Activated T-cell treated with anti-CD3 and anti-CD28 coated beads, Interleukin-2, amount 50 U/mL, for 4 hours (primary cell): ENCODE measurements around the gene GNPTAB. TPM values are rescaled to one million over a fixed set of nuclear protein-coding genes. Genes with fewer than 3 reads are reported as not detected.
"Not testable (repeated sequence)": the region's sequence is repeated elsewhere in the genome, so short reads cannot be mapped to it uniquely, and the experiment has no call there.

Experiments
- ATAC-seq, 2 donors: fragments of 200-7000 bp; cut with Tn5 transposase; one replicate each; pipeline ENCODE4 v1.10.0; 2021
- DNase-seq: peaks from one replicate; pipeline ENCODE4 v3.0.0-alpha.2; 2020
- H3K27me3 Mint-ChIP-seq: one replicate; pipeline ENCODE4 v1.8.0; 2021; ENCODE audit warnings: low read depth, mixed read lengths
- H3K36me3 Mint-ChIP-seq: one replicate; pipeline ENCODE4 v1.8.0; 2022; ENCODE audit warnings: mixed read lengths; ENCODE audit not compliant: insufficient read depth
- H3K4me1 Mint-ChIP-seq: one replicate; pipeline ENCODE4 v1.8.0; 2021; ENCODE audit warnings: low read depth, mixed read lengths
- H3K4me3 Mint-ChIP-seq: one replicate; pipeline ENCODE4 v1.8.0; 2021; ENCODE audit warnings: mild to moderate bottlenecking, moderate library complexity, mixed read lengths
- H3K9me3 Mint-ChIP-seq: one replicate; pipeline ENCODE4 v1.8.0; 2021; ENCODE audit warnings: mixed read lengths
- total RNA-seq, 3 donors: library from RNA; stranded (reverse); gene quantifications; one replicate each; pipeline ENCODE4 v1.2.1, GENCODE V29; 2021

The GNPTAB gene
- total RNA-seq, 3 donors from 2014 or later = 25.3 to 31.9 (median 29.6) TPM

DNA sequence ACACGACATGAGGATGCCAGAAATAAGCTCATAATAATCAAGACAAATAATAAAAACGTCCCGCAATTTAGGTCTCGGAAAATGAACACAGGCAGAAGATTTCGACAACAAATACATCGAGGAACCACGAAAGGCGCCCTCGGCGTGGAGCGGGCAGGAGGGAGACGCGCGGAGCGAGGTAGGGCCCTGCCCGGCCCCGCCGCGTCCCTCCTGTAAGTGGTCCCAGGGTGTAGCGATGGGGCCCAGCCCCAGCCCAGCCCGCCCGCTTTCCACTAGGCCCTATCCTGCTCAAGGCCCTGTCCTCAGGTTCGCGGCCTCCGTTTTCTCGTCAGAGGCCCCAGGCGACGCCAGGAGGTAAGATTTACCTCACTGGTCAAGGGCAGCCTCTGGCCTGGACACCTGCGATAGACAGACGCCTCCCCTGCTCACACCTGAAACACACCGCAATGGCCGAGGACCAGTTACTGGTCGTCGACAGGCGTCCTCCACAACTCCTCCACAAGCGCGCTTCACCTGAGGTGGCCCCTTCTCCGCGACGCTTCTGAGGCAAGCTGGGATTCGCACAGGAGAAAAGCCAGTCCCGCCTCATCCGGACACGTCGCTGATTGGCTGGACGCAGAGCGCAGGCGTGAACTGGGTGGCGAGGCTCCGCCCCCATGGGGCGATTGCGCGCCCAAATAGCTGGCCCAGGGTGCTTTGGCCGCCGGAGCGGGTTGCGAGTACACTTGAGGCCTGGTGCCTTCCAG, 91.7 kb downstream of the GNPTAB start, which contains the start of gene SYCP3:
Gene SYCP3, minus strand, starts transcription at position 543 of the 746 bp plus-strand sequence. CDS start 1,527 bp downstream, outside the sequence.
- H3K27me3 Mint-ChIP-seq = no peaks in the 10 kb centered on the region
- DNase-seq (no peak), ATAC-seq (no peak)
- no peak within 1 kb of the TSS for H3K4me3 Mint-ChIP-seq
- H3K36me3 Mint-ChIP-seq = peaks cover 9% of the 10 kb centered on the region
- H3K9me3 Mint-ChIP-seq = no peaks in the 10 kb centered on the region
- H3K4me1 Mint-ChIP-seq = peaks cover 10% of the 10 kb centered on the region

DNA sequence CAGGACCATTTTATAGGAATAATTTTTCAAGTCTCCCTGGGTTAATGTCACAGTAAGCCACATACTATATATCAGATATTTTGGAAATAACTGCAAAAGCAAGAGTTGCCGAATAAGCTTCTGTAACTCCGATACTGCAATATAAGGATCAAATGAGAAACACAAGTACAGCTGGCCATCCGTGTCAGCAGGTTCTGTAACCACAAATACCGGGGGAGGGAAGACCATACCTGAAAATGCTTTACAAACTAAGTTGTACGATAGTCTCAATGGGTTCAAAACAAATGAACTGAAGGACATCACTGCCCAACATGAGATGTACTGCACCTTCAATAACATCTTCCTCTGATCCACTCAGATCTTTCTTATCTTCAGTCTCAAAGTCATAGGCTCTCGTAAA, 93.3 kb downstream of the GNPTAB start:
- H3K9me3 Mint-ChIP-seq = no peaks in the 10 kb centered on the region
- H3K27me3 Mint-ChIP-seq = no peaks in the 10 kb centered on the region
- DNase-seq (no peak), ATAC-seq (no peak)
- no peaks in the 10 kb centered on the region for H3K4me1 Mint-ChIP-seq
- peaks cover 2% of the 10 kb centered on the region for H3K36me3 Mint-ChIP-seq
- no peak overlapping the region for H3K4me3 Mint-ChIP-seq

DNA sequence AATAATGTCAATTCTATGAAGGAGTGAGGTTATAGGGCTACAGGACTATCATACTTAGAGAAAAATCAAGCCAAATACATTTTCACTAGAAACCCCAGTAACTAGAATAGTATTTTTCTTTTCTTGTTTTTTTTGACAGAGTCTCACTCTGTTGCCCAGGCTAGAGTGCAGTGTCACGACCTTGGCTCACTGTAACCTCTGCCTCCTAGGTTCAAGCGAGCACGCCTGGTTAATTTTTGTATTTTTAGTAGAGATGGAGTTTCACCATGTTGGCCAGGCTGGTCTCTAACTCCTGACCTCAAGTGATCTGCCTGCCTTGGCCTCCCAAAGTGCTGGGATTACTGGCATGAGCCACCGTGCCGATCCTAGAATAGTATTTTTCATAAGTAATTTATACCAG, 96.3 kb downstream of the GNPTAB start:
- H3K9me3 Mint-ChIP-seq, H3K4me3 Mint-ChIP-seq, H3K27me3 Mint-ChIP-seq, ATAC-seq, H3K4me1 Mint-ChIP-seq, DNase-seq: not testable (repeated sequence)
- peaks cover 12% of the 10 kb centered on the region for H3K36me3 Mint-ChIP-seq

DNA sequence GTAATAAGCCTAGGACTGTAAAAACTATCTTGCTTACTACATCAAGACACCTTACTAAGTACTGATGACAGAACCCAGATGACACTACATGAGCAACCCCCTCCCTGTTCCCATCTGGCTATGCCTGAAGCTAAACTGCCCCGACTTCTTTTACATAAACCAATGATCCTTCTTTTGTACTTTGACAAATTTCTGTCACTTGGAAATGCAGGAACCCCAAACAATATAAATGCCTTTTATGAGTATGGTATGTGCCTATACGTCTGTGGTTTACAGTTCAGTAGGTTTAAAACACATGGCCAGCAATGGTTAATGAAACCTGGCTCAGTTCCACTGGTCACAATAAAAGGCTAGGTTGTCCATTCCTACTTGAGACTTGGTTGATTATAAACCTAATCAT, 97.6 kb downstream of the GNPTAB start:
- ATAC-seq = no peak
- no peaks in the 10 kb centered on the region for H3K4me1 Mint-ChIP-seq
- H3K9me3 Mint-ChIP-seq = no peaks in the 10 kb centered on the region
- no peaks in the 10 kb centered on the region for H3K27me3 Mint-ChIP-seq
- DNase-seq = no peak
- no peak overlapping the region for H3K4me3 Mint-ChIP-seq
- H3K36me3 Mint-ChIP-seq = peaks cover 14% of the 10 kb centered on the region

DNA sequence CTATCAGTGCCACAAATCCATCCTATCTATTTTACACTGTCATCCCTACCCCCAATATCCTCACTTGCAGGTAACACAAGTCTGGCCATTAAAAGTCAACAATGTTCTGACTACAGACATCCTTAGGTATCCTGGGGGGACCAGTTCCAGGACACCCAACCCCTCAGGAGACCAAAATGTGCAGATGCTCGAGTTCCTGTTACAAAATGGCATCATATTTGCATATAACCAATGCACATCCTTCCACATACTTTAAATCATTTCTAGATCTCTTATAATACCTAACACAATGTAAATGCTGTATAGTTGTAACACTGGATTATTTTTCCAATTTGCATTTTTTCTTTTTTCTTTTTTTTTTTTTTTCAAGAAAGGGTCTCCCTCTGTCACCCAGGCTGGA, 98.4 kb downstream of the GNPTAB start:
- DNase-seq = no peak
- Mint-ChIP-seq H3K4me1 (no peaks in the 10 kb centered on the region), H3K9me3 (no peaks in the 10 kb centered on the region), H3K27me3 (no peaks in the 10 kb centered on the region), H3K4me3 (no peak overlapping the region), H3K36me3 (peaks cover 12% of the 10 kb centered on the region)
- no peak for ATAC-seq

DNA sequence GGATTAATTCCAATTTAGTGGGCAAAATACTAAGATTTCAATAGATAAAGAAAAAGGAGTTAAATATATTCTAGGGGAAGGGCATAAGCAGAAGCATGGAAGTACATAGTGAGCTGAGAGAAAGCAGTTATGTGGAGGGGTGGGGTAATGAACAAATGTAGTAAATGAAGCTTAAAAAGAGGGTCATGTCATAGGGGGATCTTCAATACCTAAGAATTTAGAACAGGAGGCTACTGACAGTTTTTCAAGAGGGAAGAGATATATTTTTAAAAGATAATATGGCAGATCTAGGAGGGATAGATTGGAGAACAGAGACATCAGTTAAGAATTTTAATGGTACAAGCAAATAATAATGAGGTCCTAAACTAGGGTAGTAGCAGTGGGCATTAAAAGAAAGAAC, 100.9 kb downstream of the GNPTAB start:
- ATAC-seq (no peak), DNase-seq (no peak)
- H3K27me3 Mint-ChIP-seq = no peaks in the 10 kb centered on the region
- H3K4me3 Mint-ChIP-seq = no peak overlapping the region
- no peaks in the 10 kb centered on the region for H3K4me1 Mint-ChIP-seq
- no peaks in the 10 kb centered on the region for H3K9me3 Mint-ChIP-seq
- peaks cover 16% of the 10 kb centered on the region for H3K36me3 Mint-ChIP-seq

DNA sequence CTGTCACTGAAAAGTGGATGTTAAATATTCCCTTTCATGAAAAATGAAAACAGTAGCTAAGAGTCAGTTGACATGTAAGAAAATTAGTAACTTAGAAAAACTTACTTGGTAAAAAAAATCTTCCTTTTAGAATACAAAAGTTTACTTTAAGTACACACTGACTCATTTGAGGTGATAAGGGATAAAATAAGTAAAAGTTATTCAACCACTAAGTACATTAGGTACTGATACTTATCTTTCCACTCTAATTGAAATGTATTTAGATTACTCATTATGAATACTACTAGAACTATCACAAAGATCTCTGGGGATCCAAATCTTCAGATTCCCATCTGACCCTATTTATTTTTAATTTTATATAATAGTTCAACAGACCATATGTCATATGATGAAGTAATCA, 103.7 kb downstream of the GNPTAB start:
- H3K9me3 Mint-ChIP-seq = no peaks in the 10 kb centered on the region
- DNase-seq (no peak), ATAC-seq (no peak)
- H3K4me3 Mint-ChIP-seq = no peak overlapping the region
- no peaks in the 10 kb centered on the region for H3K27me3 Mint-ChIP-seq
- peaks cover 18% of the 10 kb centered on the region for H3K36me3 Mint-ChIP-seq
- no peaks in the 10 kb centered on the region for H3K4me1 Mint-ChIP-seq

DNA sequence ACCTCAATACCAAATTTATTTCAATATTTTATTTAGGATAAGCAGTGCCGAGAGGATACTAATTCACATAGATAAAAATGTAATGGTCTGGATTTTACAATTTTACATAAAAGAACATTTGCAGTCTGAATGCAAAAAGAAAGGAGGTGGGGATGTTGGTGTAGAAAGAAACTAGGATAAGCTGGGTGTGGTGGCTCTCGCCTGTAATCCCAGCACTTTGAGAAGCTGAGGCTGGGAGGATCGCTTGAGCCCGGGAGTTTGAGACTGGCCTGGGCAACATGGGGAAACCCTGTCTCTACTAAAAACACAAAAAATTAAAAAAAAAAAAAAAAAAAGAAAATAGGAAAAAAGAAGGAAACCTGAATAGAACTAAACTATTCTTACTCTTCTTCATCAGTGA, 108.4 kb downstream of the GNPTAB start:
- Mint-ChIP-seq H3K4me3 (no peak overlapping the region), H3K9me3 (no peaks in the 10 kb centered on the region), H3K27me3 (no peaks in the 10 kb centered on the region), H3K4me1 (no peaks in the 10 kb centered on the region), H3K36me3 (peaks cover 10% of the 10 kb centered on the region)
- ATAC-seq = no peak
- DNase-seq = no peak

DNA sequence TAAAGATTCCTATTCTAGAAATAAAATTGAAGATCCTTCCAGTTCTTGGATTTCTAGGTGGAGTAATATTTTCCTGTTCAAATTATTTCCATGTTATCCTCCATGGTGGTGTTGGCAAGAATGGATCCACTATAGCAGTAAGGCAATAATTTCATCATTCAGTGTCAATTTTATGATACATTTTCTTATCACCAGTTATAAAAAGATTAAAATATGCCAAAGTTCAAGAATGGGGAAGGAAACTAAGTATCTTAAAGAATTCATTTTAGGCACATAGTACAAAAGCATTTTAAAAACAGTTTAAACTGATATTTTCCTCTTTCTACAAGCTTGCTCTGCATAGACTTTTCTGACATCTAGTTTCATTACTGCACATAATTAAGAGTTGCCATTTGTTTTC, 110.6 kb downstream of the GNPTAB start:
- no peaks in the 10 kb centered on the region for H3K27me3 Mint-ChIP-seq
- H3K4me1 Mint-ChIP-seq = no peaks in the 10 kb centered on the region
- H3K4me3 Mint-ChIP-seq = no peak overlapping the region
- H3K9me3 Mint-ChIP-seq = no peaks in the 10 kb centered on the region
- ATAC-seq (no peak), DNase-seq (no peak)
- peaks cover 6% of the 10 kb centered on the region for H3K36me3 Mint-ChIP-seq

DNA sequence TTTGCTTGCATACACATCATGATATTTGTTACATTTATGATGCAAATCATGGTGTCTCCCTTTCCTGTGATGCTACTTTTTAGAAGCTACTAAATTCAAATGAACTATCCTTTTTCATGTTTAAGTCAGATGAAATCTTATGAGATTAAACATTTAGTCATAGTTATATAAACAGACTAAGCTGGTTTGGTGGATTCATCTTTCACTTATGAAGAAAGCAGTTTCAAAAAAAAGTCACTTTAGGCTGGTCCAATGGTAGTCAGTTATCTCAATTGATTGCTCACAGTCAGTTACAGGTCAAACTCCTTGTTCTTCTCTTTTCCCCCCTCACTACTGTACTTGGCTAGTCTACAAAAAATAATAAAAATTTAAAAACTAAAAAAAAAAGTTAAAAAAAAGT, 111.2 kb downstream of the GNPTAB start:
- Mint-ChIP-seq H3K36me3 (peaks cover 6% of the 10 kb centered on the region), H3K4me3 (no peak overlapping the region), H3K9me3 (no peaks in the 10 kb centered on the region), H3K4me1 (no peaks in the 10 kb centered on the region), H3K27me3 (no peaks in the 10 kb centered on the region)
- ATAC-seq (no peak), DNase-seq (no peak)

DNA sequence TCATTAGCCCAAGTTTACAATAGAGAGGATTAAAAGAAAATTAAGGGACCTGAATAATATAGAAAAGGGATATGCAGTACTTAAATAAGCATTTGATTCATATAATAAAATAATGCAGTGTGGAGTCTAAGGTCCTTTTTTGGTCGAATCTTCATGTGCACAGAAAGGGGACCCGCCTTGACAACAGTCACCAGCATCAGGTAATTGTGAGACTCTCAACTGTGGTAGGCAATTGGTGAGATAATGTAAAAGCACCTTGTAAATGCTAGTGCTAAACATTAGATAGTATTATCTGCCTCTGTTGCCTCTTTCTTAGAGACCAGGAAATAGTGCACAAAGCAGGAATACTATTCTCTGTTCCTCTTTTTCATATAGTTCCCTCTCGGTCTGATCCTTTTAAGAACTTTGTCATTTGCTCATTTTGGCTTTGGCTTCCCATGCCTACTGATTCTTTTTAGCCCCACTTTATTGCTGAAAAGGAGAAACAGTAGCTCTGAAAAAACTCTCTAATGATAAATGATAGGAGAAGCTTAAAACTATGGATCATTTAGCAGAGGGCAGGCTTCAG, 115.8 kb downstream of the GNPTAB start:
- ATAC-seq = no peak
- no peak for DNase-seq
- Mint-ChIP-seq H3K4me3 (no peak overlapping the region), H3K9me3 (no peaks in the 10 kb centered on the region), H3K27me3 (no peaks in the 10 kb centered on the region), H3K36me3 (no peaks in the 10 kb centered on the region), H3K4me1 (no peaks in the 10 kb centered on the region)

DNA sequence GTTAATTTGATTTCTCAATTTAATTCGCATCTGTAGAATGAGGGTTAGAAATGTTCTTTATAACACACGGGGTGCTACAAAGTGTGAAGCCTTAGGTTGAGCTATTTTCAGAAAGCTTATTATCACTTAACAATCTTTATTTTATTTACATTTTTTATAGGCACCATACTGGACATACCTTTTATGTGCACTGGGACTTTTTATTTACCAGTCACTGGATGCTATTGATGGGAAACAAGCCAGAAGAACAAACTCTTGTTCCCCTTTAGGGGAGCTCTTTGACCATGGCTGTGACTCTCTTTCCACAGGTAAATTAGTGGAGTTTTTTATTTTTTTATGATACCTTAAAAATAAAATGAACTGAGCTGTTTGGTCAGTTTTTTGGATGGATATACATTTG, 116.8 kb downstream of the GNPTAB start:
- no peaks in the 10 kb centered on the region for H3K27me3 Mint-ChIP-seq
- no peak for DNase-seq
- no peak overlapping the region for H3K4me3 Mint-ChIP-seq
- H3K4me1 Mint-ChIP-seq = peaks cover 6% of the 10 kb centered on the region
- ATAC-seq = no peak
- H3K36me3 Mint-ChIP-seq = no peaks in the 10 kb centered on the region
- H3K9me3 Mint-ChIP-seq = no peaks in the 10 kb centered on the region

DNA sequence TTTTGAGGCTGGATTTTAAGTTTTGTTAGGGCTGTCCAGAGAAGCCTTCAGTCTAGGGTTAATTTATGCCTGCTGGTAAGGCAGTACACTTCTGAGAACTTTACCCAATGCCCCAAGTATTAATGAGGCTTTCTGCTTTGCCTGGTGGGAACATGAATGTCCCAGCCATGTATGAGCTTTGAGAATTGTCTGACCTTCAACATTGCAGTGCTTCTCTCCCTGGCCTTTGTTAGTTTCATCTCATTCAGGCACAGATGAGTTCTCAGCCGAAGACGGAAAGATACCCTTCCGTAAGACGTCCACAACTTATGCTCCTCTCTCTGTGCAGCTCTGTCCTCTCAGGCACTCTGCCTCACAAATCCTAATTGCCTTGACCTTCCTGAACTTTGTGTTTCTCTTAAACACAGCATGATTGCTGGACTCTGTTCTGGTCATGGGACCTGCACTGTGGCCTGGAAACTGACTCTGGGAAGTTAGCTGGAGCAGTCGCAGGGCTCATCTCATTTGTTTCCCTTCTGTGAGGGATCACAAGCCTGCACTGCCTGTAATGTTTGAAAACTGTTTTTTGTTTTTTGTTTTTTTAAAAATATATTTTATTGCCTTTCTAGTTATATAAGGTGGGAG, 117.6 kb downstream of the GNPTAB start:
- no peak for DNase-seq
- H3K4me1 Mint-ChIP-seq = peaks cover 7% of the 10 kb centered on the region
- no peaks in the 10 kb centered on the region for H3K36me3 Mint-ChIP-seq
- no peak overlapping the region for H3K4me3 Mint-ChIP-seq
- no peak for ATAC-seq
- no peaks in the 10 kb centered on the region for H3K27me3 Mint-ChIP-seq
- no peaks in the 10 kb centered on the region for H3K9me3 Mint-ChIP-seq

DNA sequence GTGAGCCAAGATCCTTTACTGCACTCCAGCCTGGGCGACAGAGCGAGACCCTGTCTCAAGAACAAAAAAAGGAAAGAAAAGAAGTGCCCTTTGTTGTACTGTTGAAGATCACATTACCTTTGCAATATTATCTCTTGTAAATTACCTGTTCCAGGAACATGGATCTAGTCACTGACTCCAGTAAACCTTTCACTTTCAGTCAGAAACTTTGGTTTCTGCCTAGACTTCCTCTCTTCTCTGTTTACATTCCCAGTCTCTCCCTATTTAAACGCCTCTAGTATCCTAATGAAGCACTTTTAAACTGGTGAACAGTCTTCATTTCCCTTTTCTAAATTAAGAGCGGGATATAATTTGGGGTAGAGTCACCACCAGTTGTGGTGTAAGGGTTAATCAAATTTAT, 120.5 kb downstream of the GNPTAB start:
- no peak for DNase-seq
- no peaks in the 10 kb centered on the region for H3K9me3 Mint-ChIP-seq
- H3K4me1 Mint-ChIP-seq = peaks cover 7% of the 10 kb centered on the region
- no peak for ATAC-seq
- no peaks in the 10 kb centered on the region for H3K36me3 Mint-ChIP-seq
- H3K4me3 Mint-ChIP-seq = no peak overlapping the region
- H3K27me3 Mint-ChIP-seq = no peaks in the 10 kb centered on the region
